HAP-1 (cell line): ENCODE results near the gene CHURC1.
"Not testable (repeated sequence)": the region's sequence is repeated elsewhere in the genome, so short reads cannot be mapped to it uniquely, and the experiment has no call there.

Experiments
- DNase-seq, 2 experiments: peaks; one replicate each; pipeline ENCODE4 v3.0.0-alpha.2; 2016 to 2020; ENCODE audit warnings: low spot score in 2 of 2
- H3K27me3 ChIP-seq: fragments of 250-450 bp; sonication (Bioruptor Pico); 2 replicates; pipeline ENCODE4 v1.5.1; 2020; ENCODE audit warnings: low read depth, mild to moderate bottlenecking, moderate library complexity
- H3K36me3 ChIP-seq: fragments of 250-450 bp; sonication (Bioruptor Pico); replicated peaks from 2 replicates; pipeline ENCODE4 v1.5.1; 2020; ENCODE audit warnings: mild to moderate bottlenecking
- H3K4me1 ChIP-seq: fragments of 250-450 bp; sonication (Bioruptor Pico); 2 replicates; pipeline ENCODE4 v1.5.1; 2020; ENCODE audit warnings: mild to moderate bottlenecking
- H3K4me3 ChIP-seq: fragments of 250-450 bp; sonication (Bioruptor Pico); 2 replicates; pipeline ENCODE4 v1.5.1; 2020; ENCODE audit warnings: mild to moderate bottlenecking, moderate library complexity
- H3K9me3 ChIP-seq: fragments of 250-450 bp; sonication (Bioruptor Pico); 2 replicates; pipeline ENCODE4 v1.5.1; 2020; ENCODE audit warnings: mild to moderate bottlenecking, moderate library complexity
- in situ Hi-C: fragments of 300-500 bp; cut with MboI; formaldehyde crosslinking; loops from 3 replicates; pipeline ENCODE4 v1.14.3; 2020; ENCODE audit warnings: low sequenced_read_pairs, inconsistent platforms, mixed read lengths

The CHURC1 gene

DNA sequence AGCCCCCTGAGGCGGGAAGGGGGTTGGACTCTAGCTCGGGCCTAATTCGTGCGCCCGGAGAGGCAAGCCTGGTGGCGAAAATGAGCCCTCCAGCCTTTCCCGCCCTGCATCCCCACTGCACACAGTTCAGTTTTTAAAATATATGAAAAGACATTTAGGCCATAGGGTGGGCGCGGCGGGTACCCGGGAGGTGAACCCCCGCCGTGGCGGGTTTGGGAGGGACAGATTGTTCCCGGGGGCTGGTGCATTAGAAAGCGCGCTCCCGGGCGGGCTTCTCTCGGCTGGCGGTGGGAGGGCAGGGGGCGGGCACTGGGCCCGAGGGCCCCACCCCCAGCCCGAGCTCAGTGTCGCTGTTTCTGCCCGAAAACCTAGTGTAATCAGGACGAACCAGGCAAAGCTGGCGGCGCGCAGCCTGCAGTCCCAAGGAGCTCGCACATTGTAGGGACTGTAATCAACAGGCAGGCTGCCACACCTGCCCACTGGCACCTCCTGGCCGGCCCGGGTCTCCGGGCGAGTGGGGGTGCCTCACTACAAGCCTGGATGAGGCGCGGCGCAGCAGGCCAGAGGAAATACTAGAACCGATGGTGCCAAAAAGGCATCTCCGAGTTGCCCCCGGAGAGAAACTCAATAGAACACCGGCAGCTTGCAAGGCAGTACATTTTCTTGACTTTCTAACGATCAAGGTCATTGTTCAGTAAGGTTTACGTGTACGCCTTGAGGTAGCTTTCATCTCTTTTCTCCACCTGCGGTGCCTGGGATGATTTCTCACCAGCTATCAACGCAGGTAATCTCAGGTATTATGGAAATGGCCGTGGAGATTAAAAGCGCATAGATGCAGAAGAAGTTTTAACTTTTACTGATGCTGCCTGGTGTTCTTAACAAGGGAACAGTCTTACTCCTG is 33.8 kb upstream of the CHURC1 start:
- no peaks in the 10 kb centered on the region for H3K36me3 ChIP-seq
- in situ Hi-C loops = loop anchor here (25.0 kb wide), 1 partner anchor 543 kb away; no protein-coding TSS in a partner anchor
- no peaks in the 10 kb centered on the region for H3K9me3 ChIP-seq
- peak; percentile 64 to 83 for DNase-seq
- H3K27me3 ChIP-seq = peaks cover 26% of the 10 kb centered on the region
- H3K4me1 ChIP-seq = 0 out of 2 replicates have a peak, but pooled peaks cover 4% of the 10 kb centered on the region
- H3K4me3 ChIP-seq = peak overlapping the region; percentile 57

DNA sequence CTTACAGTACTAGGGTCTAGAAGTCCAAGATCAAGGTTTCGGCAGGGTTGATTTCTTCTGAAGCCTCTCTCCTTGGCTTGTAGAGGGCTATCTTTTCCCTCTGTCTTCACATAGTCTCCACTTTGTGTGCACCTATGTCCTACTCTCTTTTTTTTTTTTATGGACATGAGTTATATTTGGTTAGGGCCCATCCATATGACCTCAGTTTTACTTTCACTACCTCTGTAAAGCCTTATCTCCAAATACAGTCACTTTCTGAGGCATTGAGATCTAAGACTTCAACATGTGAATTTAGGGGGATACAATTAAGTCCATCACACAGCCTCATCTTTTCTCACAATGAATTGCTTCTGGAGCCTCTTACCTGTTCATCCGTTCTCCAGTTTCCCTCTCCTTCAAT is 28.7 kb upstream of the CHURC1 start:
- Histone ChIP-seq H3K27me3 (peaks cover 57% of the 10 kb centered on the region), H3K36me3 (no peaks in the 10 kb centered on the region), H3K4me1 (0 out of 2 replicates have a peak, but pooled peaks cover 4% of the 10 kb centered on the region), H3K4me3 (no peak overlapping the region), H3K9me3 (no peaks in the 10 kb centered on the region)
- DNase-seq = no peak
- in situ Hi-C loops = loop anchor here (5.0 to 25.0 kb wide), 2 partner anchors 63 to 548 kb away; no protein-coding TSS in a partner anchor

DNA sequence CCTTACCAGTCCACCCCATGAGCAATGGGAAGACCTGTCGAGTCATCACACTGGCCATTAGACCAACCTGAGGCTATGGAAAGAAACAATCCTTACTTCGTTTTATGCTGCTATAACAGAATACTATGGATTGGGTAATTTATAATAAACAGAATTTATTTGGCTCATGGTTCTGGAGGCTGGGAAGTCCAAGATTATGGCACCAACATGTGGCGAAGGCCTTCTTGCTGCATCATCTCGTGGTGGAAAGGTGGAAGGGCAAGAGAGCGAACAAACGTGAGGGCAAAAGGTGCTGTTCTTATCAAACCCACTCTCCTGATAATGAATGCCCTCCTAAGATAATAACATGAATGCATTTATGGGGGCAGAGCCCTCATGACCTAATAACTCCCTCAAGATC is 24.9 kb upstream of the CHURC1 start:
- Histone ChIP-seq H3K27me3 (peaks cover 34% of the 10 kb centered on the region), H3K4me1 (no peaks in the 10 kb centered on the region), H3K9me3 (no peaks in the 10 kb centered on the region), H3K36me3 (no peaks in the 10 kb centered on the region), H3K4me3 (no peak overlapping the region)
- DNase-seq = no peak
- in situ Hi-C loops = loop anchor here (5.0 to 25.0 kb wide), 2 partner anchors 67 to 552 kb away; no protein-coding TSS in a partner anchor

GRCh38 chr14:64891173-64891838 is 22.9 kb upstream of the CHURC1 start:
- Histone ChIP-seq H3K27me3 (peaks cover 26% of the 10 kb centered on the region), H3K9me3 (no peaks in the 10 kb centered on the region), H3K36me3 (no peaks in the 10 kb centered on the region), H3K4me3 (no peak overlapping the region), H3K4me1 (no peaks in the 10 kb centered on the region)
- in situ Hi-C loops = loop anchor here (10.0 to 25.0 kb wide), 2 partner anchors 217 to 554 kb away; no protein-coding TSS in a partner anchor
- DNase-seq = no peak

DNA sequence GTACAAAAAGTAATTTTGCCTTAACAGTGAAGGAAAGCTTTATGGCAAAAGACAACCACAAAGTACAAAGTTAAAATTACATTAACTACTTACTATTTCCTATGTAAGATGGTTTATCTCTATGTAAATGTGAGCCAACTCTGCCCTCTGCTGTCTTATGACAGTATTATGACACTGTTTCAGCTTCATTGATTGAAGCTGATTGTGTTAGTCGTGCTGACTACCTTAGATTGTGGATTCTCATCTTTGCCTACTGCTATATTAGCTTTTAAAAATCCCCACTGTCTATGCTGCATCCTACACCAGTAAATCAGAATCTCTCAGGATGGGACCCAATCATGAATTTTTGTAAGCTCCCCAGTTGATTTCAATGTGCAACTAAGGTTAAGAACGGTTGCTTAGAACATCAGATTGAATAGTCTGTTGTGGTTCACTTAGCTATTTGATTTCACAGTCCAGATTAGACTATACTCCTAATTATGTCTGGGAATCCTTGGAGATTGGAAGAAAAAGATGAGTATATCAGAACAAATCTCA is 22.3 kb upstream of the CHURC1 start:
- H3K9me3 ChIP-seq = no peaks in the 10 kb centered on the region
- H3K4me3 ChIP-seq = no peak overlapping the region
- H3K27me3 ChIP-seq = peaks cover 24% of the 10 kb centered on the region
- peak; percentile 55 to 57 for DNase-seq
- no peaks in the 10 kb centered on the region for H3K36me3 ChIP-seq
- H3K4me1 ChIP-seq = no peaks in the 10 kb centered on the region
- in situ Hi-C loops = loop anchor here (10.0 to 25.0 kb wide), 2 partner anchors 217 to 555 kb away; no protein-coding TSS in a partner anchor

DNA sequence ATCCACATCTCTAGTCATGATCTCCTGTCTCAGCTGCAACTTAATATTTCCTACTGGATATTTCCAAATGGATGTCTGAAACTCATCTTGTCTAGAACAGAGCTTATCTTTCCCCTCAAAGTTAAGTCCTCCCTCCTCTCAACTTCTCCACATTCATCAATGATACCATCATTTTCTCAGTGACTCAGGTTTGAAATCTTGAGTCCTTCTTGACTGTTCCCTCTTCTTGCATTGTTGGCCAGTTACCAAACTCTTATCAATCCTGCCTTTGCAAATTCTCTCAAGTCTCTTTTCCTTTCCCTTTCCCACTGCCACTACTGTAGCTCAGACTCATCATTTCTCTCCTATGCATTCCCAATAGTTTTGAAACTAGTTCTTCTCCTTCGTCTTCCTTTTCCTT is 14.3 kb upstream of the CHURC1 start:
- no peaks in the 10 kb centered on the region for H3K9me3 ChIP-seq
- H3K4me3 ChIP-seq = no peak overlapping the region
- H3K4me1 ChIP-seq = no peaks in the 10 kb centered on the region
- in situ Hi-C loops = loop anchor here (10.0 to 25.0 kb wide), 2 partner anchors 225 to 563 kb away; no protein-coding TSS in a partner anchor
- no peak for DNase-seq
- peaks cover 30% of the 10 kb centered on the region for H3K27me3 ChIP-seq
- H3K36me3 ChIP-seq = no peaks in the 10 kb centered on the region

GRCh38 chr14:64906022-64906421 is 8.2 kb upstream of the CHURC1 start:
- H3K9me3 ChIP-seq = no peaks in the 10 kb centered on the region
- H3K36me3 ChIP-seq = no peaks in the 10 kb centered on the region
- 0 out of 2 replicates have a peak, but pooled peaks cover 3% of the 10 kb centered on the region for H3K4me1 ChIP-seq
- DNase-seq = no peak
- H3K4me3 ChIP-seq = no peak overlapping the region
- in situ Hi-C loops = no loop called here
- no peaks in the 10 kb centered on the region for H3K27me3 ChIP-seq

- no peaks in the 10 kb centered on the region for H3K9me3 ChIP-seq
- no peaks in the 10 kb centered on the region for H3K36me3 ChIP-seq
- DNase-seq = peak; percentile 32 to 41
- peaks cover 8% of the 10 kb centered on the region for H3K4me1 ChIP-seq
- in situ Hi-C loops = no loop called here
- no peaks in the 10 kb centered on the region for H3K27me3 ChIP-seq
- no peak overlapping the region for H3K4me3 ChIP-seq
These were observed 3.3 kb upstream of the CHURC1 start for GRCh38 chr14:64910847-64911495.

DNA sequence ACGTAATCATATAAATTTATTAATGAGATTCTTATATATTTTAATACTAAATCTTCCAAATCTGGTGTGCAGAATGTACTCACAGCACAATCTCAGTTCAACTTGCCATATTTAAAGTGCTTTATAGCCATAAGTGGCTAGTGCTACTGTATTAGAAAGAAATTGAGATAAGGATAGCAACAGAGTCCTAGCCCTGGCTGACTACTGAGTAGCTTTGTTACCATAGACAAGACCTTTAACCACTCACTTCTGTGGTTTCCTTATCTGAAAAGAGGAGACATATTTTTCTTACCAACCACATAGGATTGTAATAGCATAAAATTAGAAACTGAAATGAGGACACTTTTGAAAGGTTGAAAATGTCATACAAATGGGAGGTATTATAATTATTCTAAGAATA is 2.0 kb upstream of the CHURC1 start:
- Histone ChIP-seq H3K27me3 (no peaks in the 10 kb centered on the region), H3K4me1 (peaks cover 8% of the 10 kb centered on the region), H3K4me3 (no peak overlapping the region), H3K9me3 (no peaks in the 10 kb centered on the region), H3K36me3 (no peaks in the 10 kb centered on the region)
- no peak for DNase-seq
- in situ Hi-C loops = no loop called here

GRCh38 chr14:64913477-64913876 is 778 bp upstream of the CHURC1 start:
- H3K36me3 ChIP-seq, in situ Hi-C loops, H3K9me3 ChIP-seq, H3K4me3 ChIP-seq, H3K27me3 ChIP-seq, DNase-seq: not testable (repeated sequence)
- peaks cover 16% of the 10 kb centered on the region for H3K4me1 ChIP-seq

- H3K4me1 ChIP-seq = peaks cover 19% of the 10 kb centered on the region
- in situ Hi-C loops = no loop called here
- H3K9me3 ChIP-seq = no peaks in the 10 kb centered on the region
- no peak for DNase-seq
- H3K27me3 ChIP-seq = no peaks in the 10 kb centered on the region
- peak overlapping the region; percentile 90 for H3K4me3 ChIP-seq
- H3K36me3 ChIP-seq = no peaks in the 10 kb centered on the region
These were observed 772 bp downstream of the CHURC1 start for GRCh38 chr14:64915029-64915424.

DNA sequence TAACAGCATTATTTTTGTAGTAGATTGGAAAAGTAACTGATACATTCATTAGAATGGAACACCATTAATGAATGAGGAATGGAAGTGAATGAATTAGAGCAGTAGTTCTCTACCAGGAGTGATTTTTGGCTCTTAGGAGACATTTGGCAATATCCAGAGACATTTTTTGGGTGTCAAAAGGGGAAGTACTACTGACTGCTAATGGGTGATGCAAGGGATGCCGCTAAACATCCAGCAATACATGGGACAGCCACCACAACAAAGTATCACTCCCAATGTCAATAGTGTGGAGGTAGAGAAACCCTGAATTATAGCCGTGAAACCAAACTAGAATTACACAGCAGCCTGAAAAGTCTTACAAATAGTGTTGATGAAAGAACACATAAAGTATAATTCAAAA is 1.5 kb downstream of the CHURC1 start:
- Histone ChIP-seq H3K36me3 (no peaks in the 10 kb centered on the region), H3K4me1 (peaks cover 21% of the 10 kb centered on the region), H3K4me3 (no peak overlapping the region), H3K27me3 (no peaks in the 10 kb centered on the region), H3K9me3 (no peaks in the 10 kb centered on the region)
- DNase-seq = no peak
- in situ Hi-C loops = no loop called here

DNA sequence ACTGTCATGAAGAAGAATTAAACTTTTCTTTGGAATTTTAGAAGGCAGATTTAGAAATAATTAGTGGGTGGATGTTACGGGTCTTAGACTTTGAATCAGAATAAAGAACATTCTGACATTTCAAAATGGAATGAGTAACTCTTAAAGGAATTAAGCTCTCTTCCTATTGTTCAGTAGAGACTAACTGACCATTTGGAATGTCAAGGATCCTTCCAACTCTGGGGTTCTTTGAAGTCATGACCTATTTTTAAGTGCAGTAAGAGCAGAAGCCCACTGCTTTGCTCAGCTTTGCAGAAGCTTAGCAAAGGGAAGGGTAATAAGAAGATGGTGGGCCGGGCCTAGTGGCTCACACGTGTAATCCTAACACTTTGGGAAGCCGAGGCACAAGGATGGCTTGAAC is 4.0 kb downstream of the CHURC1 start:
- H3K4me1 ChIP-seq = peaks cover 21% of the 10 kb centered on the region
- H3K36me3 ChIP-seq = no peaks in the 10 kb centered on the region
- no peak overlapping the region for H3K4me3 ChIP-seq
- no peak for DNase-seq
- no peaks in the 10 kb centered on the region for H3K27me3 ChIP-seq
- H3K9me3 ChIP-seq = no peaks in the 10 kb centered on the region
- in situ Hi-C loops = no loop called here
